Aorta (tissue), 5 donors: ENCODE data around the gene YTHDF1. TPM values are rescaled to one million over a fixed set of nuclear protein-coding genes. Genes with fewer than 3 reads are reported as not detected.

ENCODE experiments used
- ATAC-seq: fragments of 200-7000 bp; cut with Tn5 transposase; one replicate; pipeline ENCODE4 v1.9.1; 2022; ENCODE audit warnings: moderate library complexity; ENCODE audit not compliant: low FRiP score
- DNase-seq, 2 donors: peaks; one replicate each; pipeline ENCODE4 v3.0.0-alpha.2; 2020
- H3K27ac ChIP-seq, 2 donors: one replicate each; pipeline ENCODE4 v1.5.1; 2013; ENCODE audit warnings: low read length in 2 of 2, mild to moderate bottlenecking in 2 of 2, moderate library complexity in 2 of 2, control low read depth in 1 of 2, inconsistent platforms in 1 of 2, low read depth in 1 of 2
- H3K27me3 ChIP-seq, 2 donors: one replicate each; pipeline ENCODE4 v1.6.1; 2013; ENCODE audit warnings: control low read depth in 1 of 2, low read length in 1 of 2, mild to moderate bottlenecking in 1 of 2, moderate library complexity in 1 of 2; ENCODE audit not compliant: insufficient read depth in 2 of 2, control insufficient read depth in 1 of 2
- H3K36me3 ChIP-seq, 2 donors: one replicate each; pipeline ENCODE4 v1.6.1; 2013; ENCODE audit warnings: control low read depth in 1 of 2, low read length in 1 of 2, mild to moderate bottlenecking in 1 of 2; ENCODE audit not compliant: insufficient read depth in 2 of 2, control insufficient read depth in 1 of 2
- H3K4me1 ChIP-seq, 2 donors: one replicate each; pipeline ENCODE4 v1.6.1; 2013; ENCODE audit warnings: low read length in 2 of 2, control low read depth in 1 of 2, mild to moderate bottlenecking in 1 of 2, moderate library complexity in 1 of 2; ENCODE audit not compliant: insufficient read depth in 2 of 2, control insufficient read depth in 1 of 2
- H3K4me3 ChIP-seq, 2 donors: one replicate each; pipeline ENCODE4 v1.5.1; 2013; ENCODE audit warnings: low read length in 2 of 2, control low read depth in 1 of 2, mild to moderate bottlenecking in 1 of 2
- H3K9me3 ChIP-seq: one replicate; pipeline ENCODE4 v1.6.1; 2013; ENCODE audit warnings: mild to moderate bottlenecking, low read length; ENCODE audit not compliant: control insufficient read depth
- WGBS, 2 donors: extraction: QIAGEN DNeasy Blood & Tissue Kit; methylation state at CpG; one replicate each; pipeline ENCODE4 v1.1.7; 2013; 5-methylcytosine and 5-hydroxymethylcytosine counted together
- intact Hi-C, 2 donors: fragments of 100-400 bp; cut with DNase I; formaldehyde crosslinking; loops; one replicate each; pipeline versions ENCODE4 v1.14.2 to v1.15.0; 2022
- polyA plus RNA-seq, 2 donors: library from polyadenylated mRNA; stranded (reverse); fragments of 200-250 nt; gene quantifications; one replicate each; pipeline ENCODE4 v1.2.3, GENCODE V29; 2013
- total RNA-seq, 2 donors: library from RNA; stranded (reverse); fragmentation: NEBNext Ultra II Directional; extraction: Animal tissue kit (Norgen Biotek cat#: 25700); gene quantifications; one replicate each; pipeline ENCODE4 v1.2.1, GENCODE V29; 2021
- donor health status: healthy with polysubstance abuse.
- donor health status: Bipolar disorder and iron deficiency.
- donor health status: DM: no; HTN: no; CAD: no.
- donor health status: DM: no; HTN: no; CAD: no.
- donor health status: DM: yes; HTN: yes; CAD: no.

The YTHDF1 gene
- total and polyA plus RNA-seq, 4 donors = 19.8 to 30.4 (median 24.7) TPM

DNA sequence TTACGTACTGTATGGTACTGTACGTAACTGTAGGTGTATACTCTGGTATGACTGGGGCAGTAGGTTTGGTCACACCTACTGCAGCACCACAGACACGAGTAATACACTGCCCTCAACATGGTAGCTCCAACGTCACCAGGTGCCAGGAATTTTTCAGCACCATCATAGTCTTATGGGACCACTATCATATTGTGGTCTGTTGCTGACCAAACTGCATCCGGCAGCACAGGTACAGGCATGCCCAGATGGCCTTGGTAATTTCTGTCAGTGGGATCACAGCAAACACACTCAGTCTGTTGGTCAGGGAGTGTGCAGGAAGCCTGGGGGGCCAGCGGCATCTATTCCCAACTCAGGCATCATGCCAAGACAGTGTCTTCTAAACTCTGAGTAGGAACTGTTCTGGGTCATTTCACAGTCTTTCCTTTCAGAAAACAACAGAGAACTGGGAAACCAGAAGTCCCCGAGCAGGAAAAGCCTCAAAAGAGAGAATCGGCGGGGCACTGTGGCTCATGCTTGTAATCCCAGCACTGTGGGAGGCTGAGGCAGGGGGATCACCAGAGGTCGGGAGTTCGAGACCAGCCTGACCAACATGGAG lies 5.8 kb downstream of the YTHDF1 start:
- Histone ChIP-seq H3K27me3 (no peaks in the 10 kb centered on the region), H3K4me1 (no peaks in the 10 kb centered on the region), H3K36me3 (peaks cover 0 to 2% of the 10 kb centered on the region in 2 donors), H3K9me3 (no peaks in the 10 kb centered on the region), H3K4me3 (no peak overlapping the region), H3K27ac (no peak overlapping the region)
- WGBS, 2 donors = 74 to 80% methylated on average over 11 of the region's 11 CpGs
- intact Hi-C loops = no loop called here
- ATAC-seq = no peak
- no peak for DNase-seq

DNA sequence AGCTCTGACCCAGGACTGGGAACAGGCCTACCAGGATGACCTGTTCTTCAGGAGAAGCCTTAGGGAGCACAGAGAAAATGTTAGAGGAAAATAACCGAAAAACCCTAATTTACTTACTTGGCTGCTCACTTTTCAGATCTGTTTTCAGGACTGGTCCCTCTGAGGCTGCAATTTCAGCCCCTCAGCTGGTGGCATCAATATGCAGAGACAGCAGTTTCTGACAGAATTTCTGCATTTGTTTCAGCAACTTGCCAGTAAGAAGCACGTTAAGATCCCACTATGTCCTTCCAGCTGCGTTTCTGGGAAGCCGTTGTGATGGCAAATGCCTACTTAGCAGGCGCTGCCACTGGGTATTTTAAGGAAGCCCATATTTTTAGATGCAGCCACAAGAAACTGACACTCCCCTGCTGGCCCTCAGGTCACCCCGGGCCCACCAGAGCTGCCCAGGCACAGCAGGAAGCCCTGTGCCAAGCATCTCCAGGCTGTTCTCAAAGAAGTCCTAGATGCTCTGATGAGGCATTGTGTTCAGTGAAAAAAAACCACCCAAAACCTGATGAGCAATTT lies 7.5 kb downstream of the YTHDF1 start:
- DNase-seq = no peak
- intact Hi-C loops = no loop called here
- Histone ChIP-seq H3K27me3 (no peaks in the 10 kb centered on the region), H3K4me1 (no peaks in the 10 kb centered on the region), H3K4me3 (no peak overlapping the region), H3K27ac (no peak overlapping the region), H3K36me3 (peaks cover 0 to 5% of the 10 kb centered on the region in 2 donors), H3K9me3 (no peaks in the 10 kb centered on the region)
- no peak for ATAC-seq
- 78 to 80% methylated on average over 6 of the region's 6 CpGs for WGBS, 2 donors

DNA sequence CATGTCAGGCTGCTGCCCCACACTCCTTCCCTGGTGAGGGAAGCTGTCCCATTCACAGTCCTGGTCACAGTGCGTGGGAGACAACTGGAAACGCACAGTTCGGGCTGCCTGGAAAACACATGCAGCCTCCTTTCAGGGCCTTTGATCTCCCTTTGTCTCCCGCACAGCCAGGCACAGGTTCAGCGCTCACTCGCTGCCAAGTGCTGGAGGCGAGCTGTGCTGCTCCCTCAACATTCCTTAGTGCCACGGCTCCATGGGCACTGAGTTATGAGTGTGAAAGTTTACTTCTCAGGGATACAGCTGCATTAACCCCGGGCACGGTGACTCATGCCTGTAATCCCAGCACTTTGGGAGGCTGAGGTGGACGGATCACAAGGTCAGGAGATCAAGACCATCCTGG lies 9.1 kb downstream of the YTHDF1 start:
- H3K27ac ChIP-seq = no peak overlapping the region
- DNase-seq = no peak
- intact Hi-C loops = no loop called here
- 75 to 76% methylated on average over 11 of the region's 11 CpGs for WGBS, 2 donors
- H3K9me3 ChIP-seq = no peaks in the 10 kb centered on the region
- H3K36me3 ChIP-seq = peaks cover 0 to 3% of the 10 kb centered on the region in 2 donors
- ATAC-seq = no peak
- no peaks in the 10 kb centered on the region for H3K4me1 ChIP-seq
- H3K4me3 ChIP-seq = no peak overlapping the region
- H3K27me3 ChIP-seq = no peaks in the 10 kb centered on the region

DNA sequence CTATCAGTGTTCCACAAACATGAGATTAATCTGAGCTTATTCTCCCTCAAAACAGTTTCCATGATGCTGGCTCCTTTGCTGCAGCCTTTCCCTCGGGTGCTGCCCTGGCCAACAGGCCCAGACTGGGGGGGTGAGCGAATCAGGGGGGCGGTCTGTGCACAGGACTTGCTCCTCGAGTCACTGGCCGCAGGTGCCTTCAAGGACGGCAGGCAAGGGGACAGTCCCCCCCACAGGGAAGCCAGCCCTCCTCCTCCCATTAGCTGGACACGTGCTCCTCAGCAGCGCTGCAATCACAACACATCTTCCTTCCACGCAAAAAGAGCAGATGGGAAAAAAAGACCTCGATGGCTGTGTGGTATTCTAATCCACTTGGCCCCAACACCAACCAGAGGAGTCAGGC lies 10.0 kb downstream of the YTHDF1 start:
- peaks cover 3% of the 10 kb centered on the region in 2 donors for H3K36me3 ChIP-seq
- no peak for ATAC-seq
- DNase-seq = no peak
- H3K4me3 ChIP-seq = no peak overlapping the region
- WGBS, 2 donors = 77 to 80% methylated on average over 10 of the region's 10 CpGs
- no peak overlapping the region for H3K27ac ChIP-seq
- intact Hi-C loops = no loop called here
- no peaks in the 10 kb centered on the region for H3K27me3 ChIP-seq
- H3K9me3 ChIP-seq = no peaks in the 10 kb centered on the region
- H3K4me1 ChIP-seq = no peaks in the 10 kb centered on the region

DNA sequence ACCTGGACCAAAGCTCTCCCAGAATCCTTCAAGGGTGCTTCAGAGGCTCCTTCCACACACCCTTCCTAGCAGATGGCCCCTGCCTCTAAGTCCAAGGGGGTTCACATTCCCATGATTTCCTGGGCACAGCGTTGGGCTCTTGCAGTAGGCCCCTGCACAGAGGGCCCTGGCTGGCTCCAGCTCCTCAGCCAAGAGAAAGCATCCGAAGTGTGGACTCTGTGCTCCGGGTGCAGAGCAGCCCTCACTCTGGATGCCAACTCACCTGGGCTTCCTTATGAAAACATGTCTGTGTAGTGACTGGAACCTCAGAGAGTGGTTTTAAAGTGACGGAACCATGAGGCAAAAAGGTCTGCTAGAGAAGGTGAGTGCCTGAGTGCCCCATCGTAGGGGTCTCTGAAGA lies 11.6 kb downstream of the YTHDF1 start:
- DNase-seq = no peak
- Histone ChIP-seq H3K9me3 (no peaks in the 10 kb centered on the region), H3K36me3 (peaks cover 3 to 5% of the 10 kb centered on the region in 2 donors), H3K4me1 (no peaks in the 10 kb centered on the region), H3K4me3 (no peak overlapping the region), H3K27me3 (no peaks in the 10 kb centered on the region), H3K27ac (no peak overlapping the region)
- intact Hi-C loops = no loop called here
- WGBS, 2 donors = 86 to 89% methylated on average over 5 of the region's 5 CpGs
- ATAC-seq = no peak

DNA sequence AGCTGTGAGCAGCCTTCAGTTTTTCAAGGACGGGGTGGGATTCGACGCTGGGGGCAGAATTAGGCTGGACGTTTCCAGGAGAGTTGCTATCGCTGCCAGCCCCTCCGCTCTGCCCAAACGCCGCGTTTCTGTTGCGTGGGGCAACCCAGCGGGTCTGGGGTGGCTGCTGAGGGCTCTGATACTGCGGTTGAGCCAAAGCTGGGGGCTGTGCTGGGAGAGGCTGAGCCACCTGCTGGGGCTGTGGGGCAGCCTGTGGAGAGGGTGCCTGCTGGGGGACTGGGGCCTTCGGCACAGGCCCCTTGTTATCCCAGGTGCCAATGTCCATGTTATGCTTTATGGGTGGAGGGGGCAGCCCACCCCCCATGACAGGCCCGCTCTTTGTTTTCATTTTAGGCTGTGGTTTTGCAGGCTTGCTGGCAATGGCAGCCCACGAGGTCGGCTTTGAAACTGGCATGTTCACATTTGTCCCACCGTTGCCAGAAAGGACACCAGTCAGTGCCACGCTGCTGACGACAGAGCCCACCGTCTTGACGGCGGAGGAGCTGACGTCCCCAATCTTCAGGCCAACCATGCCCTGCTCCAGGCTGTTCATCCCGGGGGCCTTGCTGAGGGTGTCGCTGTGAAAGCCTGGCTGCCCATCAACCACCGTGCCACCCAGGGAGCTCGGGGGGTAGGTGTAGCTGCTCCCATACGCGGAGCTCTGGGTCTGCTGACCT lies 13.0 kb downstream of the YTHDF1 start:
- H3K4me3 ChIP-seq = no peak overlapping the region
- no peak for ATAC-seq
- intact Hi-C loops = no loop called here
- H3K36me3 ChIP-seq = peaks cover 3 to 5% of the 10 kb centered on the region in 2 donors
- H3K9me3 ChIP-seq = no peaks in the 10 kb centered on the region
- WGBS, 2 donors = 92 to 93% methylated on average over 28 to 29 of the region's 29 CpGs
- no peaks in the 10 kb centered on the region for H3K27me3 ChIP-seq
- no peak overlapping the region for H3K27ac ChIP-seq
- H3K4me1 ChIP-seq = no peaks in the 10 kb centered on the region
- no peak for DNase-seq

DNA sequence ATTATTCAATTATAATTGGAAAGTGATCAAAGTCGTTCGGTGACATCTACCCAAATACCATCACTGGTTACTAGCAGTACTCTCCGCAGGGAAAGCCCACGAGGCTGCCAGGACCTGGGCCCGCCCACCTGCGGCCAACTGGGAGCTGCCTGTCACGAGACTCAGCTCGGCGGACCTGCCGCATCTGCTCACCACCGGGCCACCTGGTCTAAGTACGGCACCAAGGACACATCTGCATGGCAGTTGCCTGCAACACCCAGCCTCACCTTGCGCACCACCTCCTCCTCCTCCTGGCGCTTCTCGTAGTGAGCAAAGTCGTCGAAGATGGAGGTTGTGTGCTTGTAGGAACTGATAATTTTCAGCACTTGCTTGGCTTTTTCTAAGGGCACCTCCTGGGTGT lies 13.9 kb downstream of the YTHDF1 start:
- 87 to 89% methylated on average over 17 of the region's 17 CpGs for WGBS, 2 donors

DNA sequence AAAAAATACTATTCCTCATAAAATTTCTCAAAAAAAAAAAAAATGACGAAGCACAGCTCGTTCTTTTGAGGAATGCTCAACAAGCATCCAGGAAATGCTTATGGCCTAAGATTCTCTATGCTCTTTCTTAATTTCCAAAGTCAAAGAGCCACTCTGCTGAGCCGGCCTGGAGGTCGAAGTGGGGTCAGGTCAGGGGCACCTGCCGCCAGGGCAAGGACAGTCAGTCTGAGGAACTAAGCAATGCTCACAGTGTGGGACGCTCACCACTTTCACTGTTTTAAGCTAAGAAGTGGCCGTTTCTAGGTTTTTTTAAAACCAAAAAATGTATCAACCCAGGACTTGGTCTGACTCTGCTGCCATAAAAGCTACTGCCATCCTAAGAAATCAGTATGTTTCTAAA lies 17.3 kb downstream of the YTHDF1 start:
- H3K27ac ChIP-seq = no peak overlapping the region
- H3K27me3 ChIP-seq = no peaks in the 10 kb centered on the region
- 61 to 70% methylated on average over 7 of the region's 7 CpGs for WGBS, 2 donors
- no peak for ATAC-seq
- H3K9me3 ChIP-seq = no peaks in the 10 kb centered on the region
- H3K36me3 ChIP-seq = peaks cover 3 to 4% of the 10 kb centered on the region in 2 donors
- H3K4me1 ChIP-seq = no peaks in the 10 kb centered on the region
- intact Hi-C loops = no loop called here
- H3K4me3 ChIP-seq = no peak overlapping the region
- no peak for DNase-seq

More for the DNA sequence above, 13.9 kb downstream of the YTHDF1 start:
- Histone ChIP-seq H3K27me3 (no peaks in the 10 kb centered on the region), H3K9me3 (no peaks in the 10 kb centered on the region), H3K27ac (no peak overlapping the region), H3K4me3 (no peak overlapping the region), H3K36me3 (peaks cover 3 to 5% of the 10 kb centered on the region in 2 donors), H3K4me1 (no peaks in the 10 kb centered on the region)
- ATAC-seq (no peak), DNase-seq (no peak)
- intact Hi-C loops = no loop called here
